ENCODE results near the gene CLBA1.

CLBA1 gene

GRCh38 chr14:104968541-104969401, 16.8 kb upstream of the CLBA1 start:
- DNase-seq, result peak; percentile 42

GRCh38 chr14:104969741-104970230, 15.8 kb upstream of the CLBA1 start:
- DNase-seq, result no peak

GRCh38 chr14:104970231-104971068, 15.1 kb upstream of the CLBA1 start:
- no peak for DNase-seq

GRCh38 chr14:104971447-104972240, 13.9 kb upstream of the CLBA1 start:
- DNase-seq, result no peak

GRCh38 chr14:104972301-104973134, 13.1 kb upstream of the CLBA1 start:
- peak; percentile 73 for DNase-seq

DNA sequence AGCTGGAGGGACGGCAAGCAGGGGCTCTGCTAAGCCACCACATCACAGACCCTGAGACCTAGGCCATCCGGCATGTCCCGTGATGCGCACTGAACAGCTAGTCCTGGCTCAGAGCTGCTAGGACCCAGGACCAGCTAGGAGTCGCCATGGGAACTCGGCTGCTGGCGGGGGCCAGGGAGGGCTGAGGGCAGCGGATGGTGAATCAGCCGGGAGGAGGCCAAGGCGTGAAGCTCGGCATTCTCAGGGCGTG, 12.5 kb upstream of the CLBA1 start:
- DNase-seq, result no peak

DNA sequence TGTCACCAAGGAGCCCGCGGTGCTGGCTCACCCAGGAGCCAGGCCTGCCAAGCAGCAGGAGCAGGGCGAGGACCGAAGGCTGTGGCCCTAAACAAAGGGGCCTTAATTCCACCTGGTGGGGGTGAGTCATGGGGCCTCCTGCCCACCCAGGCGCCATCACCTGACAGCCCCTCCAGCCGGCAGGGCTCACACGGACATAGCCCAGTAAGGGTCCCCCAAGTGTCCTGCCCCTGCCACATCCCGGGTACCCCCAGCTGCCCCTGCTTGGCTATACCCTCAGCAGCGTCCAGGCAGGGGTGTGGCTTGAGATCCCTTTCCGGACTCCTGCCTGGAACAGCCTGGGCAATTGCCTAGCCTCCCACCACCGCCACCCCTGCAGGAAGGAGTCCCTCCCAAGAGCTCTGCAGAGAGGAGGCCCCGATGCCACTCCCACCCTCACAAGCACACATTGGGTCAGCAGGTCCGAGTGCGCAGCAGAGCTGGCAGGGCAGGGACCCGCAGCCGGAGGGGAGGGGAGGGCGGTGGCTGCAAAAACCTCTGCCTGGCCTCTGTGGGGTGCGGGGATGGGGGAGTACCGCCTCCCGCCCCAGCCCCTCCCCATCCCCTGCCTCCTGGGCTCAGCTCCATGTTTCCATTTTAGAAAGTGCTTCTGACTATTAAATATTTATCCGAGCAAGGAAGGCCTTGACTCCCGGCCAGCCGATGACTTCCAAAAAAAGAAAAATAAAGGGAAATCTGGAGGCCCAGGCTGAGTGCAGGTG, 12.0 kb upstream of the CLBA1 start:
- no peak for DNase-seq

DNA sequence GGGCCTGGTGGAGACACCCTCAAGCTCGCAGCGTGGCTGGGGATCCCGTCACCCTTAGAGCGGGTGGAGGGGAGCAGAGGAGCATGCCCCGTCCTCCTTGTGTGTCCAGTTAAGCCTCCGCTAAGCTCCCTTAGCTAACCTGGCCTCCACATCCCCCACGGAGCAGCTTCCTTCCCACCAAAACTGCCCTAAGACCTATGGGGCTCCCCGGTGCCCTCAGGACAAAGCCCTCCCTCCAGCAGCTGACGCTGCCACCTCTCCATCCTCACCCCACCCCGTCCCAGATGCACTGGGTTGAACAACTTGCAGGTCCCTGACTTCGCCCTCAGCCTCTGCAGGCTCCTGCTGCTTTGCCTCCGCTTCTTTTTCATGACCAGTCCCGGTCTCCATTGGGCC, 11.4 kb upstream of the CLBA1 start:
- DNase-seq, result no peak

DNA sequence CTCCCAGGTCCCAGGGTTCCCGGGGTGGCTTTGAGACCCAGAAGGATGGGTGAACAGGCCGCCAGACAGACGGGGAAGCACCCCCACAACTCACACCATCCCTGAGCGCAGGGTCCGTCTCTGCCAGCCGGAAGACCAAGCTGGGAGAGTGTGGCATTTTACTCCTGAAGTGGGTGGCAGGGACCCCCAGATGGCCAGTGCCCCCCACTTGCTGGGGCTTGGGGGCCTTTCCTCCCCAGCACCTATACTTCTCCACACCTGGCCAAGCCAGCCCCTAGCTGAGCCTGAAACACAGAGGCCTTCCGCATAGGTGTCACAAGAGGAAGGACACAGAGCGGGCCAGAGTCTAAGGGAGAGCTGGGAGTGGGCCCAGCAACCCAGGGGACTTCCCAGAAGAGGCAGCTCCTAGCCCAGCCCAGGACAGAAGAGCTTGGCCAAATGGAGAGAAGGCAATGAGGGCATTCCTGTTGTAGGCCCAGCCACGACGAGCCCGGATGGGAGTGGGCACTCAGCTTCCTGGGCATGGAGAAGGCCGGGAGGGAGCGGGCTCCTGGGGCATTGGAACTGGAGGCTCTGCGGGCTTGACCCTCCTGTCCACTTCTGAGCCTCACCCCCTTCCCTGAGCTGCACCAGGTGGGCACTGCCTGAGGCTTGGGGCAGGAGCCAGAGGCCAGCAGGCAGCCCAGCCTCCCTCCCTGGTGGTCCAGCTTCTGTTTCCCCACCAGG, 10.8 kb upstream of the CLBA1 start:
- no peak for DNase-seq

DNA sequence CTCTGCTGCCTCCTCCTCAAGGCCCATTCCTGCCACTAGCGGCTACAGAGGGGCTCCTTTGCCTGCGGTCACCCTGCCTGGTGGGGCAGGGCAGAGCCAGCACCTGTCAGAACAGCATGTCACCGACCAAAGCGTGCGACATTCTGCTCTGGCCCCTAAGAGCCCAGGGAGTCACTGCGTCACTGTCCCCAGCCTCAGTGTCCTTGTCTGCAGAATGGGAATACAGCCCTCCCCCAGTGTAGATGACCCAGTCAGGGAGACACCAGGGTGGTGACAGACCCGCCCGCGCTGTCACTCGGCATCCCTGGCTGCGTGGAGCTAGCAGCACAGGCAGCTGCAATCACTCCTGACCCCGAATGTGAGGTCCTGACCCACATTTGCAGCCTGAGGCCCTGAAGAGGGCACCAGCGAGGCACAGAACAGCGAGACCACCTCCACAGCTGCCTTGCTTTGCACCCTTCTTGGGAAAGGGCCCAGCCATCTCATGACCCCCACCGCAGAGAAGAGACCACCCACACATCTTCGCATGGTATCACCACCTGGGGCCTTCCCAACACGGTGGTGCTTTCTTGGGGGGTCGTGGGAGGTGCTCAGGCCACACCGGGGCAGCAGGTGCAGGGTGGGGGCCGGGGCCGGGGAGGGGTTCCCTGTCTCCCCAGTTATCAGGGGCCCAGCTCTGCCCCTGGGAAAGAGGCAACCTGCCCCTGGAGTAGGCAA, 9.9 kb upstream of the CLBA1 start:
- DNase-seq, result no peak

DNA sequence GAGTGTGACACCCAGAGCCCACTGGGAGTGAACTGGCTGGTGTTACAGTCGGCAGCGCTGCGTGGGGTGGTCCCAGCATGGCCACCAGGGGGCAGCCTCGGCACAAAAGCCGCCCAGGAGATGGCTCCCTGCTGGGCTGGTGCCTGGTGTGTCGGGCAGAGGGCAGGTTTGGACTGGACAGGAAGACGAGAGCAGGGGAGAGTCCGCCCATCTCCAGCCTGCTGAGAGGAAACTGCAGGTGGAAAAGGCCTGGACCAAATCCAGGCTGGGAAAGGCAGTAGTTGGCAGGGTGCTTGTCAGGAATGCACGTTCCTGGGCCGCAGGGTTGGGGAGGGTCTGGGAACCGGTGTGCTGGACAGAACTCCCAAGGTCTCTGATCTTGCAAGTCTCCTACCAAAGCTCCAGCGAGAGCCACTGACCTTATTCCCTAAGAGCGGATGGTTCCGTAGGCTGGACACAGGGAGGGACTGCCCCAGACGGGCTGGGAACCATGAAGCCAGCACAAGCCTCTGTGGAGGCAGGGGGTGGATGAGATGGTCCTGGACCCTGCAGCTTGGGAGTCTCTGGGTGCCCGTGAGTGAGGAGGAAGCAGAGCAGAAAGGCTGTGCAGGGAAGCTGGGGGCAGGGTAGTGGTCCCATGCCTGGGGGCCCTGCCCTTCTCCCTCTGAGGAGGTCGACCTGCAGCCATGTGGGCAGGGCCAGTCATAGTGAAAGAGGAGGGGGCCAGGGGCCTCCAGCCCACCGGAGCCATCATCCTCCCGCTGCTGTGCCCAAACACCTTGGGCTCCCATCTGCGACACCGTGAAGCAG, 9.2 kb upstream of the CLBA1 start:
- peak; percentile 53 for DNase-seq

DNA sequence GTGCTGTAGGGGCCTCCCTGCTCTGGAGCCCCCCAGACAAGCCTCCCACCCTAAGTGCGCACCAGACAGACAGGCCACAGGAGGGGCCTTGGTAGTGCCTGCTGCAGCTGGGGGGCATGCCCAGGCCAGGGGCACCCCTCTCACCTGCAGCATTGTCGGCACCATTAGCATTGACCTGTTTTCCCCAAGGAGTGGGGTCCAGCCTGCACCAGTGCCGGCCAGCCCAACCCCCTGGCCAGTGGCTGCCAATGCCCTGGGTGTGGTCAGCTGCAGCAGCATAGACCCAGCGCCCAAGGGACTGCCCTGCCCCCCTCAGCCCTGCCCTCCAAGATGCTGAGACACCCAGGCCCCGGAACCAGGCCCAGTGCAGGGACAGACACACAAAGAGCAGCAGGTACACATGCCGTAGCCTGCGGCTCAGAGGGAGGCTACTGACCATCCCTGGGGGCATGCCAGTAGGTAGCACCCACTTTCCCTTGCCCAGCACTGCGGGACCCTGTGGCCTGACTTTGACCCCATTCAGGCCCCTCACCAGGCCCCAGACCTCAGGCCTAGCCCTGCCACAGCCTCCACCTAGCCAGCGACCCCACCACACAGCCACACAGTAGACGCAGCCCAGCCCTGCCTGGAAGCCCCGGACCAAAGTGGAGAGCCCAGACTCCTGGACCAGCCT, 8.4 kb upstream of the CLBA1 start:
- DNase-seq, result no peak

- peak; percentile 70 for DNase-seq
Observed at GRCh38 chr14:104977681-104978653, 7.6 kb upstream of the CLBA1 start, which contains the start of gene AHNAK2. Gene AHNAK2, minus strand, starts transcription at chr14:104978374. Its CDS starts 137 bp downstream, at chr14:104978237.

- DNase-seq, result no peak
Observed at GRCh38 chr14:104978746-104979691, 6.6 kb upstream of the CLBA1 start.

DNA sequence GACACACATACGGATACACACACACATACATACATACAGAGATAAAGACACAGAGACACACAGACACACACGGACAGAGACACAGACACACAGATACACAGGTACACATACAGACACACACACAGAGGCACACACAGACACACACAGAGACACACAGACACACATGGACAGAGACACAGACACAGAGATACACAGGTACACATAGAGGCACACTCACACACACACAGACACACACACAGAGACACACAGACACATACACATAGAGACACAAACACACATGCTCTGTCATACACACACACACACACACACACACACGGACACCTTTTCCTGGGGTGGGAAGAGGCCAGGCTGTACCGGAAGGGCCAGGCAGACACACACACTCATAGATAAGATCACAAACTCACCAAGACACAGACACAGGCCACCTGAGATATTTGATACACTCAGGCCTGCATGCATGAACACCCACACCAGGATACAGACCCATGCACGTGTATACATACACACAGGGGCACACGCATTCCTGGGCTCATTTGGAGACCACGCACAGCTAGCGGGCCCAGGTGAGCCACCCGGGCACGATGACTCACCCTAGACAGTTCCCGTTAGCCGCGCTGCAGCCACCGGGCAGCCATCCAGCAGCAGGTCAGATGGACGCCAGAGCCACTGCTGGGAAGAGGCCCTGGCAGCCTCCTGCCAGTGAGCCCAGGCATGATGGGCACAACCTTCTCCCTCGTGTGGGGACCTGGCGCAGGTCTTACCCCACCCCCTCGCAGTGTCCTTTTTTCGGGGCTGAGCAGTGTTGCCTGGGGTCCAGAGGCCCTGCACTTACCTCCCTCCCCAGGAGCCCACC, 5.6 kb upstream of the CLBA1 start:
- no peak for DNase-seq

Data from NCI-H2171 treated with DMSO at 0.1 percent for 48 hours (cell line).